ENCODE results near the gene RALGAPA2. TPM values are rescaled to one million over a fixed set of nuclear protein-coding genes. Genes with fewer than 3 reads are reported as not detected.

RALGAPA2 gene
- total and polyA plus RNA-seq, 2 of the 13 experiments (the other 11 are each of a cell fraction or from before 2014, with no cell fraction given) = 13.8 to 17.7 TPM

DNA sequence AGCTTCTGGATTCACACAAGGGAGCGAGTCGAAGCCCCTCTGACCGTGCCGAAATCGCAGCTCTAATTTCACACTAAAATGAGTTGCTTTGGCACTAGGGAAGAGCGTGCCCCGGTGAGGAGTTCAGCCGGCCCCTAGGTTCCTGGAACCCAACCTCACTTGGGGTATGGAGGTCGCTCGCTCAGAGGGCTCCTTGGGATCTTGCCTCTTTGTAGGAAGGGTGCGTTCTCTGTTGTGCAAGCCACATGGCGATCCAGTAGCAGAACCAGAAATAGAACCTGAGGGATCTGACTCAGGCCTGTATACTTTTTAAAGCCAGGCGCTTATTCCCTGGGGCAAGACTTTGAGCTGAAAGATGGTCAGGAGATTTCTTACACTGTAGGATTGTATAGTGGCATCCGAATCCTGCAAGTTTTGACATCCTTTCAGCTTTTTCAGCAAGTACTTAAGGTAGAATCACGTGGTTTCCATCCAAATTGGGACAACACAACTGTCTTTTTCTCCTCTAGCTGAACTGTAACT, 861 bp upstream of the RALGAPA2 start (continued):
- no peak for TF ChIP-seq ZNF558 (CRISPR knock-in tag; IDR thresholded peaks at IDR 0.05; ENCODE audit: borderline replicate concordance)
- TF ChIP-seq LBX2 (CRISPR knock-in tag; IDR thresholded peaks at IDR 0.05; ENCODE audit: borderline replicate concordance) = no peak
- TF ChIP-seq ZNF605 (CRISPR knock-in tag; IDR thresholded peaks at IDR 0.05) = no peak; the same call in none of the 2 replicates
- peak; percentile 4; the same call in 1 of the 2 replicates for TF ChIP-seq CAMTA2 (CRISPR knock-in tag; IDR thresholded peaks at IDR 0.05; ENCODE audit: borderline replicate concordance)
- no peak for TF ChIP-seq ZNF552 (CRISPR knock-in tag; IDR thresholded peaks at IDR 0.05; ENCODE audit: borderline replicate concordance)
- TF ChIP-seq ZNF672 (CRISPR knock-in tag; IDR thresholded peaks at IDR 0.05) = no peak
- TF ChIP-seq REPIN1 (CRISPR knock-in tag; IDR thresholded peaks at IDR 0.05; ENCODE audit: borderline replicate concordance, low read depth) = no peak
- TF ChIP-seq TBX3 (IDR thresholded peaks at IDR 0.05; ENCODE audit: borderline replicate concordance) = no peak
- no peak for TF ChIP-seq FOSL2 (CRISPR knock-in tag; IDR thresholded peaks at IDR 0.05)
- TF ChIP-seq PHF8 (CRISPR knock-in tag; IDR thresholded peaks at IDR 0.05) = no peak
- TF ChIP-seq CCAR2 (optimal IDR thresholded peaks at IDR 0.05; ENCODE audit: low read depth, low read length) = no peak
- TF ChIP-seq CEBPB (IDR thresholded peaks at IDR 0.05; ENCODE audit: borderline replicate concordance, low read depth, low read length) = no peak; the same call in 1 of the 2 replicates
- TF ChIP-seq, protein P1, sequence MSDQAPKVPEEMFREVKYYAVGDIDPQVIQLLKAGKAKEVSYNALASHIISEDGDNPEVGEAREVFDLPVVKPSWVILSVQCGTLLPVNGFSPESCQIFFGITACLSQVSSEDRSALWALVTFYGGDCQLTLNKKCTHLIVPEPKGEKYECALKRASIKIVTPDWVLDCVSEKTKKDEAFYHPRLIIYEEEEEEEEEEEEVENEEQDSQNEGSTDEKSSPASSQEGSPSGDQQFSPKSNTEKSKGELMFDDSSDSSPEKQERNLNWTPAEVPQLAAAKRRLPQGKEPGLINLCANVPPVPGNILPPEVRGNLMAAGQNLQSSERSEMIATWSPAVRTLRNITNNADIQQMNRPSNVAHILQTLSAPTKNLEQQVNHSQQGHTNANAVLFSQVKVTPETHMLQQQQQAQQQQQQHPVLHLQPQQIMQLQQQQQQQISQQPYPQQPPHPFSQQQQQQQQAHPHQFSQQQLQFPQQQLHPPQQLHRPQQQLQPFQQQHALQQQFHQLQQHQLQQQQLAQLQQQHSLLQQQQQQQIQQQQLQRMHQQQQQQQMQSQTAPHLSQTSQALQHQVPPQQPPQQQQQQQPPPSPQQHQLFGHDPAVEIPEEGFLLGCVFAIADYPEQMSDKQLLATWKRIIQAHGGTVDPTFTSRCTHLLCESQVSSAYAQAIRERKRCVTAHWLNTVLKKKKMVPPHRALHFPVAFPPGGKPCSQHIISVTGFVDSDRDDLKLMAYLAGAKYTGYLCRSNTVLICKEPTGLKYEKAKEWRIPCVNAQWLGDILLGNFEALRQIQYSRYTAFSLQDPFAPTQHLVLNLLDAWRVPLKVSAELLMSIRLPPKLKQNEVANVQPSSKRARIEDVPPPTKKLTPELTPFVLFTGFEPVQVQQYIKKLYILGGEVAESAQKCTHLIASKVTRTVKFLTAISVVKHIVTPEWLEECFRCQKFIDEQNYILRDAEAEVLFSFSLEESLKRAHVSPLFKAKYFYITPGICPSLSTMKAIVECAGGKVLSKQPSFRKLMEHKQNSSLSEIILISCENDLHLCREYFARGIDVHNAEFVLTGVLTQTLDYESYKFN (CRISPR knock-in tag; conservative IDR thresholded peaks at IDR 0.05) = no peak; the same call in 1 of the 2 replicates
- TF ChIP-seq IRF2 (CRISPR knock-in tag; IDR thresholded peaks at IDR 0.05) = no peak
- TF ChIP-seq ETV6 (CRISPR knock-in tag; conservative IDR thresholded peaks at IDR 0.05) = no peak
- TF ChIP-seq SRSF9 (IDR thresholded peaks at IDR 0.05; ENCODE audit: borderline replicate concordance, insufficient read depth, low read depth, low read length, poor library complexity, severe bottlenecking) = no peak
- TF ChIP-seq JDP2 (CRISPR knock-in tag; IDR thresholded peaks at IDR 0.05; ENCODE audit: borderline replicate concordance) = no peak
- no peak for TF ChIP-seq ZNF354B (CRISPR knock-in tag; IDR thresholded peaks at IDR 0.05)
- TF ChIP-seq ZBTB43 (CRISPR knock-in tag; conservative IDR thresholded peaks at IDR 0.05) = peak; percentile 86
- no peak for TF ChIP-seq STAT5B (CRISPR knock-in tag; IDR thresholded peaks at IDR 0.05)
- no peak for TF ChIP-seq ZNF296 (CRISPR knock-in tag; conservative IDR thresholded peaks at IDR 0.05)
- TF ChIP-seq ZNF326 (CRISPR knock-in tag; IDR thresholded peaks at IDR 0.05; ENCODE audit: borderline replicate concordance) = no peak
- no peak for TF ChIP-seq MAFF (IDR thresholded peaks at IDR 0.05; ENCODE audit: low read depth, low read length)
- no peak for TF ChIP-seq ZIK1 (CRISPR knock-in tag; IDR thresholded peaks at IDR 0.05; ENCODE audit: borderline replicate concordance, low read depth)
- no peak for TF ChIP-seq XRCC5 (optimal IDR thresholded peaks at IDR 0.05; ENCODE audit: low read length)
- no peak for TF ChIP-seq ZNF12 (CRISPR knock-in tag; IDR thresholded peaks at IDR 0.05)
- no peak for TF ChIP-seq NCOA1 (CRISPR knock-in tag; IDR thresholded peaks at IDR 0.05)

Measured in HepG2 (cell line).